Measurements from ENCODE around the gene PLA2G12B. TPM values are rescaled to one million over a fixed set of nuclear protein-coding genes. Genes with fewer than 3 reads are reported as not detected.

PLA2G12B gene
- polyA plus RNA-seq, 1 experiment, result not detected

DNA sequence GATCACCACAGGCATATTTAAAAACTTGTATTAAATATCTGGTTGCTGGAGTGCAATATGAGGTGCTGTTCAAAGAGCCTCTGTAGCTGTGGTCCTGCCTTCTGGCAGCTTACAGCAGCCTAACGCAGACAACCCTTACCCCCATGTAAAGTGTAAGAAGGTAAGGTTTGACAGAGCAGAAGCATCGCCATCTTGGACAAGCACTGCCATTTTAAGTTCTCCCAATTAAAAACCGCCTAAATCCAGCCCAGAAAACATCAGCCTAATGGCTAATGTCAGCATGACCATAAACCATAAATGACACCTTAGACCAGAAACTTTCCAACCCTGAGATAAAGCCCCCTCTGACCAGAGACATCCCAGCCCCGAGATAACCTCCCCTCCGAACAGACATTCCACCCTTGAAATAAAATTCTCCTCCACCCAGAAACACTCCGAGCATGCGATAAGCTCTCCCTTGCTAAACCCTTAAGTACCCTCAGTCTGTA, 66.4 kb downstream of the PLA2G12B start:
- CTCF ChIA-PET, result no interaction called here
- no peak overlapping the region for H3K4me3 ChIP-seq (ENCODE audit: low read depth, low read length)
- POLR2A ChIA-PET, result no interaction called here
- H3K36me3 ChIP-seq (ENCODE audit: control insufficient read depth, insufficient read depth, low read length), result no peaks in the 10 kb centered on the region
- H3K27me3 ChIP-seq (ENCODE audit: control insufficient read depth, insufficient read depth, low read length), result no peaks in the 10 kb centered on the region
- no peak for DNase-seq (ENCODE audit: low read depth)
- TF ChIP-seq, protein P1, sequence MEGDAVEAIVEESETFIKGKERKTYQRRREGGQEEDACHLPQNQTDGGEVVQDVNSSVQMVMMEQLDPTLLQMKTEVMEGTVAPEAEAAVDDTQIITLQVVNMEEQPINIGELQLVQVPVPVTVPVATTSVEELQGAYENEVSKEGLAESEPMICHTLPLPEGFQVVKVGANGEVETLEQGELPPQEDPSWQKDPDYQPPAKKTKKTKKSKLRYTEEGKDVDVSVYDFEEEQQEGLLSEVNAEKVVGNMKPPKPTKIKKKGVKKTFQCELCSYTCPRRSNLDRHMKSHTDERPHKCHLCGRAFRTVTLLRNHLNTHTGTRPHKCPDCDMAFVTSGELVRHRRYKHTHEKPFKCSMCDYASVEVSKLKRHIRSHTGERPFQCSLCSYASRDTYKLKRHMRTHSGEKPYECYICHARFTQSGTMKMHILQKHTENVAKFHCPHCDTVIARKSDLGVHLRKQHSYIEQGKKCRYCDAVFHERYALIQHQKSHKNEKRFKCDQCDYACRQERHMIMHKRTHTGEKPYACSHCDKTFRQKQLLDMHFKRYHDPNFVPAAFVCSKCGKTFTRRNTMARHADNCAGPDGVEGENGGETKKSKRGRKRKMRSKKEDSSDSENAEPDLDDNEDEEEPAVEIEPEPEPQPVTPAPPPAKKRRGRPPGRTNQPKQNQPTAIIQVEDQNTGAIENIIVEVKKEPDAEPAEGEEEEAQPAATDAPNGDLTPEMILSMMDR (IDR thresholded peaks at IDR 0.05; ENCODE audit: insufficient read depth, low read depth, low read length), result no peak

GRCh38 chr10:72887043-72887442, 67.6 kb downstream of the PLA2G12B start:
- Histone ChIP-seq H3K4me3 (ENCODE audit: low read depth, low read length) (no peak overlapping the region), H3K27me3 (ENCODE audit: control insufficient read depth, insufficient read depth, low read length) (no peaks in the 10 kb centered on the region), H3K36me3 (ENCODE audit: control insufficient read depth, insufficient read depth, low read length) (no peaks in the 10 kb centered on the region)
- POLR2A ChIA-PET, result no interaction called here
- no peak for DNase-seq (ENCODE audit: low read depth)
- TF ChIP-seq, protein P1 (IDR thresholded peaks at IDR 0.05; ENCODE audit: insufficient read depth, low read depth, low read length), result no peak
- CTCF ChIA-PET, result no interaction called here

DNA sequence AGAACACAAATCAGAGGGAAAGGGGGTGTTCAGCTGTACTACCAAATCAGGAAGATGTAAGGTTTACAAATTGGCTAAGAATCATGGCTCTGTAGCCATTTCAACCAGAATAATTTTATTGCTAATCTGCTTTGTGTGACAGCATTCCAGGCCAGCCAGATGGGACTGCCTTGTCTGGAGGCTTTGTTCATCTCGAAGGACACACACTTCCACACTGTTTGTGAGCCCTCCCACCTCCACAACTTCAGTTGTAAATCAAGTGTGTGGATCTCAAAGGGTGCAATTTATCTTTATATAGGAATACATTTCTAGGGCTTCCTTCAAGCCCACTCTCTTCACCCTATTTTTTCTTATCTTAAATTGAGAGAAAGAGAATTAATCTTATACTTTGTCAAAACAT, 68.0 kb downstream of the PLA2G12B start:
- ChIA-PET POLR2A (no interaction called here), CTCF (no interaction called here)
- Histone ChIP-seq H3K4me3 (ENCODE audit: low read depth, low read length) (no peak overlapping the region), H3K36me3 (ENCODE audit: control insufficient read depth, insufficient read depth, low read length) (no peaks in the 10 kb centered on the region), H3K27me3 (ENCODE audit: control insufficient read depth, insufficient read depth, low read length) (no peaks in the 10 kb centered on the region)
- DNase-seq (ENCODE audit: low read depth), result no peak
- TF ChIP-seq, protein P1 (IDR thresholded peaks at IDR 0.05; ENCODE audit: insufficient read depth, low read depth, low read length), result no peak

DNA sequence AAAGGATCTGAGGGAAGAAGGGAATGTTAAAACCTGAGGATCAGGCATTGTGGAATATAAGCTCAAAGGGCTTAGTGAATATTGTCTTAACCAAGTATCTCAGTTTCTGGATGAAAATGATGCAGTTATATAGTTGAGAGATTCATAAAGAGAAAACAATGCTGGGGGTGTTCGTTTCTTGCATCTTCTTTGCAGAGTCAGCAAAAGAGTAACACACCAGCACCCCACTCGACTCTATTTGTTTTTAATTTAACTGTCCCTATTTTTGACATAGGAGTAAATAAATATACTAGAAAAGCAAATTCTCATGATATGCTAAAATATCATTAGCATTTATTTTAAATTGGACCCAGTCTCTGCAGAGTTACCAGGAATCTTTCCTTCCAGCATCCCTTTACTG, 68.7 kb downstream of the PLA2G12B start:
- H3K27me3 ChIP-seq (ENCODE audit: control insufficient read depth, insufficient read depth, low read length), result no peaks in the 10 kb centered on the region
- ChIA-PET CTCF (no interaction called here), POLR2A (no interaction called here)
- DNase-seq (ENCODE audit: low read depth), result no peak
- TF ChIP-seq, protein P1 (IDR thresholded peaks at IDR 0.05; ENCODE audit: insufficient read depth, low read depth, low read length), result no peak
- H3K36me3 ChIP-seq (ENCODE audit: control insufficient read depth, insufficient read depth, low read length), result no peaks in the 10 kb centered on the region
- no peak overlapping the region for H3K4me3 ChIP-seq (ENCODE audit: low read depth, low read length)

Other genes with a start within 250 kb of the PLA2G12B start
- 0.07 TPM in 1 of 2 replicates, not detected in the other for gene OIT3, start 61.1 kb downstream of the PLA2G12B start, polyA plus RNA-seq (2011; rRNA removed)
- 91.7 and 260 TPM in 2 replicates for gene P4HA1, start 142.1 kb upstream of the PLA2G12B start, polyA plus RNA-seq (2011; rRNA removed)
- gene NUDT13, start 155.6 kb upstream of the PLA2G12B start, polyA plus RNA-seq (2011; rRNA removed), result 1.7 and 2.2 TPM in 2 replicates
- gene ECD, start 213.2 kb upstream of the PLA2G12B start, polyA plus RNA-seq (2011; rRNA removed), result 25.4 and 32.7 TPM in 2 replicates
- gene FAM149B1, start 213.3 kb upstream of the PLA2G12B start, polyA plus RNA-seq (2011; rRNA removed), result 33.0 and 40.2 TPM in 2 replicates

All from BJ (cell line).